ENCODE data around the gene PGA3.
"Not testable (repeated sequence)": the region's sequence is repeated elsewhere in the genome, so short reads cannot be mapped to it uniquely, and the experiment has no call there.

Gene PGA3

DNA sequence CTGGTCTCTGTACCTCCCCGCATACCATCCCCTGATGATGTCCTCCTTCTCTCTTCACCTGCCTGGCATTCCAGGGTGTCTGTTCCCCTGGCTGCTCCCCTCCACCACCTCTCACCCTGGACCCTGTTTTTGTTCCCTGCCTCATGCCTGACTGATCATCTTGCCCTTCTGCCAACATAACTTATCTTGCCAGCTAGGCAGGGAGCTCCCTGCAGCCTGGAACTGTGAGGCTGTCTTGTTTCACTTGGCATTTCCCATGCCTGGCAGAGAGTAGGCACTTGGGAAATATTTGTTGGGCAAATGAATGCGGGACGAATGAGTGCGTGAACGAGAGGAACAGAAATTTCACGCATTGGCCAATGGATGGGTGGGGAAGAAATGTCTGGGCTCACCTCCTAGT, 26.1 kb downstream of the PGA3 start:
- H3K27me3 ChIP-seq (ENCODE audit: low read depth); DNase-seq (ENCODE audit: low spot score in 2 of 2); H3K4me1 ChIP-seq; H3K36me3 ChIP-seq (replicated peaks); H3K4me3 ChIP-seq; in situ Hi-C loops (cut with MboI; ENCODE audit: low sequenced_read_pairs); H3K9me3 ChIP-seq: not testable (repeated sequence)

GRCh38 chr11:61231033-61231432, 27.7 kb downstream of the PGA3 start:
- H3K4me1 ChIP-seq; in situ Hi-C loops (cut with MboI; ENCODE audit: low sequenced_read_pairs); DNase-seq (ENCODE audit: low spot score in 2 of 2); H3K4me3 ChIP-seq; H3K36me3 ChIP-seq (replicated peaks); H3K27me3 ChIP-seq (ENCODE audit: low read depth); H3K9me3 ChIP-seq: not testable (repeated sequence)

DNA sequence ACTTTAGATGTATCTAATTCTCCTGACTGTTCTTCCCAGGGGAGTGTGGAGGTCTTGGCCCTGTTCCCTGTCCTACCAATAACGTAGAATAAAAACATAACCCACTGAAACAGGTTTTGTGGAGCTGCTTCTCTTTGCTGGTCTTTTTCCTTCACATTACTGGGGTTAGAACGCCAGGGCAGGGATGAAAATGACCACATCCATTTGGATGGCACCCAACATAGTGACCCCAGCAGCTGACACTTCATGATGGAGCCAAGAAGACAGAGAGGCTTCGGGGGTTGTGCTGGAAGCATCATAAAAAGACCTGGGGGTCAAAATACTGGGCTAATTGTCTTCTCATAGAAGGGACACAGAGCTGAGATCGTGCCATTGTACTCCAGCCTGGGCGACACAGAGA, 28.3 kb downstream of the PGA3 start:
- H3K36me3 ChIP-seq (replicated peaks); H3K9me3 ChIP-seq; H3K27me3 ChIP-seq (ENCODE audit: low read depth); in situ Hi-C loops (cut with MboI; ENCODE audit: low sequenced_read_pairs); DNase-seq (ENCODE audit: low spot score in 2 of 2); H3K4me1 ChIP-seq; H3K4me3 ChIP-seq: not testable (repeated sequence)

DNA sequence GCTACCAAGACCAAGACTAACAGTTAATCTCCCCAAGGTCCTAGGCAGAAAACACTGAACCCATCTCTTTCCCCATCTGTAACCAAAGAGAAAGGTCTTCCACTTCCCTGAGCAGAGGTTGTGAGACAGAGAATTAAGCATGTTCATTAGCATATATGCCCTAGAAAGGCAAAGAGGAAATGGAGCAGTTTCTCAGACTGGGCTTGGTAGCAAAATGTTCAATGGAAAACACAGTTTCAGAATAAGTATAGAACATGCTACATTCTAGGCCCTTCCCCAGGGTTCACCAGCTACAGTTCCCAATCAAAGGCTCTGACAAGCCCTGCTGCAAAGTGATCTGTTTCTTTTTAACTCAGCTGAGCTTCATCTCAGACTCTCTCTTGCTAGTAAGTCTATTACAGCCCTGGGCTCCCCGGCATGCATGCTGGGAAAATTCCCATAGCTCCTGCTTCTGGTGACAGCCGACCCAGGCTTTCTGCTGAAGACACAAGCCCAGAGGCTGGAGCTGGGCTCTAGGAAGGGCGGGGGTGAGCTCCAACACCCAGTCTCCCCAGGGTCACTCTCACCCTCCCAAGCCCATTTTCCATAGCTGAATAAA, 29.3 kb downstream of the PGA3 start:
- in situ Hi-C loops (cut with MboI; ENCODE audit: low sequenced_read_pairs); H3K27me3 ChIP-seq (ENCODE audit: low read depth); H3K4me3 ChIP-seq; DNase-seq (ENCODE audit: low spot score in 2 of 2); H3K9me3 ChIP-seq; H3K4me1 ChIP-seq; H3K36me3 ChIP-seq (replicated peaks): not testable (repeated sequence)

DNA sequence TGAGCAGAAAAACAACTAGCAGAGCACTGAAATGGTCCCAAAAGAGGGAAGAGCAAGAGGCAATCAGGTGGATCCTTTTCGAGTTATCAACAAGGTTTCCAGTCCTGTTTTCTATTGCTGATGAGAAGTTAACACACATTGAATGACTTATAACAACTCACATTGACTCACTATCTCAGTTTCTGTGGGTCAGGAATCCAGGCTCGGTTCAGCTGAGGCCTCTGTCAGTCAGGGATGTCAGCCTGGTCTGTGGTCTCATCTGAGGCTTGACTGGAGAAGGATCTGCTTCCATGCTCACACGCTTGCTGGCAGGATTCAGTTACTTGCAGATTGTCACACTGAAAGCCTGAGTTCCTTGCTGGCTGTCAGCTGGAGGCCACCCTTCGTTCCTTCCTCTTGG, 33.8 kb downstream of the PGA3 start:
- H3K36me3 ChIP-seq (replicated peaks); in situ Hi-C loops (cut with MboI; ENCODE audit: low sequenced_read_pairs); DNase-seq (ENCODE audit: low spot score in 2 of 2): not testable (repeated sequence)

DNA sequence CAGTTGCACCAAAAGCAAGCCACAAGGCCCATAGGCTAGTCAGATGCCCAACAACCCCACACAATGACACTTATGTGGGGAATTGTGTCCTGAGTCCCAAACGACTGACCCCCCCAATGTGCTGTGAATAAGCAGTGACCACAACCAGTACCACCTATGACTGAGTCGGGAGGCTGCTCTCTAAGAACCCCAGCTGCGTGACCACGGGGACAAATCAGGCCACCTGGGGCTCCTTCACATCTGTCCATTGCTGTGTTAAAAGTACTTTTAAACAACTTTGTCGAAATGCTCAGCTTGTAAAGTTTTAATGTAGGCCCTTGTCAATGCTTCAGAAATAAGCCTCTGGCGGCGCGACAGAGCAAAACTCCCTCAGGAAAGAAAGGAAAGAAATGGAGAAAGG, 37.0 kb downstream of the PGA3 start:
- H3K36me3 ChIP-seq (replicated peaks); in situ Hi-C loops (cut with MboI; ENCODE audit: low sequenced_read_pairs); H3K4me3 ChIP-seq; H3K27me3 ChIP-seq (ENCODE audit: low read depth); H3K9me3 ChIP-seq; H3K4me1 ChIP-seq; DNase-seq (ENCODE audit: low spot score in 2 of 2): not testable (repeated sequence)

More for the DNA sequence above, 33.8 kb downstream of the PGA3 start:
- H3K27me3 ChIP-seq (ENCODE audit: low read depth); H3K4me3 ChIP-seq; H3K9me3 ChIP-seq; H3K4me1 ChIP-seq: not testable (repeated sequence)

DNA sequence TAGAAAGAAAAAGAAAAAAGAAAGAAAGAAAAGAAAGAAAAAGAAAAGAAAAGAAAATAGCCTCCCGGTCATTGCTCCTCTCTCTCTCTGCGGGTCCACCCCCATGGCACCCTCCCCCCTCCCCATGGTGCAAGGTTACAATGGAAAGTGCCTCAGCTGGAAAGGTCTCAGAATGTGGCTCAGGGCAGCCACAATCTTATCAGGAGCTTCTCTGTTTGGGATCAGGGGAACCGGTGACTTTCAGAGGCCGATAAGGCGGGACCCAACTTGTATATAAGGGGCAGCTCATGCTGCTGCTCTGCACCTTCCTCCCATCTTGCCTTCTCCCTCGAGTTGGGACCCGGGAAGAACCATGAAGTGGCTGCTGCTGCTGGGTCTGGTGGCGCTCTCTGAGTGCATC, 37.6 kb downstream of the PGA3 start, which contains the start of gene PGA5:
Gene PGA5 (plus strand): TSS at position 301 of the 400 bp plus-strand sequence. CDS start 52 bp downstream, at position 353.
- H3K4me3 ChIP-seq; DNase-seq (ENCODE audit: low spot score in 2 of 2); H3K4me1 ChIP-seq; in situ Hi-C loops (cut with MboI; ENCODE audit: low sequenced_read_pairs); H3K27me3 ChIP-seq (ENCODE audit: low read depth); H3K9me3 ChIP-seq; H3K36me3 ChIP-seq (replicated peaks): not testable (repeated sequence)

DNA sequence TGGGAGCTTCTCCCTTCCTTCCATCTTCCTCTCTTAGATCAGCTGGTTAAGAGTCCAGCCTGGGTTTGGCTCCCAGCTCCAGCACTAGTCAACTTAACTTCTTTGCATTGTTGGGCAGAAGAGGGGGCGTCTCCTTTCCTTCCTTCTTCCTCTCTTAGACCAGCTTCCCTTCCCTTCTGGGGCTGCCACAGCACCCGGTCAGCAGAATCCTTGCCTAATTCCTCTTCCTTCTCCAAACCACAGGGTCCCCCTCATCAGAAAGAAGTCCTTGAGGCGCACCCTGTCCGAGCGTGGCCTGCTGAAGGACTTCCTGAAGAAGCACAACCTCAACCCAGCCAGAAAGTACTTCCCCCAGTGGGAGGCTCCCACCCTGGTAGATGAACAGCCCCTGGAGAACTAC, 38.2 kb downstream of the PGA3 start:
- DNase-seq (ENCODE audit: low spot score in 2 of 2); H3K4me1 ChIP-seq; H3K4me3 ChIP-seq; H3K36me3 ChIP-seq (replicated peaks); H3K27me3 ChIP-seq (ENCODE audit: low read depth); H3K9me3 ChIP-seq; in situ Hi-C loops (cut with MboI; ENCODE audit: low sequenced_read_pairs): not testable (repeated sequence)

DNA sequence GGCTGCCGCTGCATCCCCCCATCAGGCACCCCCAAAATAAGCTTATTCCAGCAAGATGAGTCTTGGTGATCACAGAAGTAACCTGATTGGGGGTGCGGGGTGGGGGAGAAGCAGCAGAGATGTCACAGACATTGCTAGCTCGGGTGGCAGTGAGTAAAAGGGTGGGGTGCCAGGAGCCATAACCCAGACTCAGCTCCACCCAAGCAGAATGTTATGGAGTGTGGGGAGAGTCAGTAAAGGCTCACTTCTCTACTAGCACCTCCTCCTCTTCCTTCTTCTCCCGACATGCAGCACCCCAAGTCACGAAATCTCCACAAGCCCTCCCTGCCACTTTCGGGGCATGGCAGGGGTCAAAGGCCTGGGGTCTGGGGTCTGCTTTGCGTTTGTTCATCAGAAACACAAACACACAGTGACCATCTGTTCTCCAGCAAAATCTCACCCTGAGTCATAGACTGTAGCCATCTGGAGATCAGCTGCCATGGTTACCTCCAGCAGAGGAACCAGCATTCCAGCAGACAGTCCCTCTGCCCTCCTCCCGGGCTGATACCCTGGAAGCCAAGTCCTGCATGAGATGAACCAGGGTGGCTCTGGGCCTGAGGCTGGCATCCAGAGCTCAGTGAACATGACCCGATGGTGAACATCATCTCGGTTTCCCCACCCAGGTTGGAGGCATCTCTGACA, 42.1 kb downstream of the PGA3 start:
- H3K4me3 ChIP-seq; H3K4me1 ChIP-seq; H3K27me3 ChIP-seq (ENCODE audit: low read depth); H3K9me3 ChIP-seq; DNase-seq (ENCODE audit: low spot score in 2 of 2); H3K36me3 ChIP-seq (replicated peaks); in situ Hi-C loops (cut with MboI; ENCODE audit: low sequenced_read_pairs): not testable (repeated sequence)

DNA sequence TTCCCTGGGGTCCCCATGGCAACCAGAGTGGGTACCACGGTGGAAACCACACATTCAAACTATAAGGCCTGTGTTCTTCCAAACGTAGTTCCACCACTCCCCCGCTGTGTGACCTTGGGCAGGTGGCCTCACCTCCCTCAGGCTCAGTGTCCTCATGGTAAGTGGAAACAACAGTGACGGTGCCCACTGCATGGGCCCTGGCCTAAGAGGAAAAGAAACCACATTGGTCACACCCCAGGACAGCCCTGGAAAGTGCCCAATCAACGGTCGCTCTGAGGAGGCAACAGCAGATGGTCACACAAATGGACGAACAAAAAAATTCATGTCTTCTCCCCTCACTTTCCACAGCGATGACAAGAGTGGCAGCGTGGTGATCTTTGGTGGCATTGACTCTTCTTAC, 44.8 kb downstream of the PGA3 start:
- H3K36me3 ChIP-seq (replicated peaks); DNase-seq (ENCODE audit: low spot score in 2 of 2); in situ Hi-C loops (cut with MboI; ENCODE audit: low sequenced_read_pairs); H3K4me3 ChIP-seq; H3K9me3 ChIP-seq; H3K27me3 ChIP-seq (ENCODE audit: low read depth); H3K4me1 ChIP-seq: not testable (repeated sequence)

GRCh38 chr11:61249201-61249600, 45.9 kb downstream of the PGA3 start:
- DNase-seq (ENCODE audit: low spot score in 2 of 2); H3K36me3 ChIP-seq (replicated peaks); H3K4me3 ChIP-seq; H3K4me1 ChIP-seq; H3K9me3 ChIP-seq; H3K27me3 ChIP-seq (ENCODE audit: low read depth); in situ Hi-C loops (cut with MboI; ENCODE audit: low sequenced_read_pairs): not testable (repeated sequence)

- H3K9me3 ChIP-seq; H3K4me3 ChIP-seq; in situ Hi-C loops (cut with MboI; ENCODE audit: low sequenced_read_pairs); H3K4me1 ChIP-seq; DNase-seq (ENCODE audit: low spot score in 2 of 2); H3K27me3 ChIP-seq (ENCODE audit: low read depth); H3K36me3 ChIP-seq (replicated peaks): not testable (repeated sequence)
These were observed 47.8 kb downstream of the PGA3 start for GRCh38 chr11:61250796-61251765.

DNA sequence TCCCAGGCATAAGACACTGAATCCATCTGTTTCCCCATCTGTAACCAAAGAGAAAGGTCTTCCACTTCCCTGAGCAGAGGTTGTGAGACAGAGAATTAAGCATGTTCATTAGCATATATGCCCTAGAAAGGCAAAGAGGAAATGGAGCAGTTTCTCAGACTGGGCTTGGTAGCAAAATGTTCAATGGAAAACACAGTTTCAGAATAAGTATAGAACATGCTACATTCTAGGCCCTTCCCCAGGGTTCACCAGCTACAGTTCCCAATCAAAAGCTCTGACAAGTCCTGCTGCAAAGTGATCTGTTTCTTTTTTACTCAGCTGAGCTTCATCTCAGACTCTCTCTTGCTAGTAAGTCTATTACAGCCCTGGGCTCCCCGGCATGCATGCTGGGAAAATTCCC, 49.0 kb downstream of the PGA3 start:
- H3K4me3 ChIP-seq; DNase-seq (ENCODE audit: low spot score in 2 of 2); H3K9me3 ChIP-seq; H3K4me1 ChIP-seq; H3K27me3 ChIP-seq (ENCODE audit: low read depth); H3K36me3 ChIP-seq (replicated peaks); in situ Hi-C loops (cut with MboI; ENCODE audit: low sequenced_read_pairs): not testable (repeated sequence)

DNA sequence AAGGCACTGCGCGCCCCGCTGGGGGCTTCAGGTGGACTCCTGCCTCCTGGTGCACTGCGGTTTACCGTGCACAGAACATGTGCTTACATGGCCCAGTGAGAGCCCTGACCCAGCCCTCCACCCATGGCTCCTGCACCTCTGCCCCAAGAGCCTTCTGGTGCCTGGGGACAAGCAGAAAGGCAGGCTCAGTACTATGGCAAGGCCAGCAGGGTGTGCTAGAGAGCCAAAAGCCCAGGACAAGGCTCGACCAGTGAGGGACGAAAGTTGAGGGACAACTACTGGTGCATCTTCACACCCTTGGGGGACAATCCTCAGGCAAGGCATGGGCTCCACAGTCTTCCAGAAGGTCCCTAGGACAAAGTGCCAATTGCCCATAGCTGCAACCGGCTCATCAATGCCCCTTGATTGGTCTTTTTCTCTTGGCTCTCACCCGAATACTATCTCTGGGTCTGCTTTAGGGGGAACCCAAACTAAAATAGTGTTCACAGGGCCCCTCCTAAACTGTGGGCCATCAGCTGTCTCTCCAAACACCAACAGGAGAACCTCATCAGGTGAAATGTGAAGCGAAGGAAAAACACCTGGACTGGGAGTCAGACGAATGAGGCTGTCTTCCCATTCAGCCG, 51.2 kb downstream of the PGA3 start:
- no peaks in the 10 kb centered on the region for H3K4me1 ChIP-seq
- peak; percentile 43 to 79 for DNase-seq (ENCODE audit: low spot score in 2 of 2)
- no peaks in the 10 kb centered on the region for H3K36me3 ChIP-seq (replicated peaks)
- no peaks in the 10 kb centered on the region for H3K27me3 ChIP-seq (ENCODE audit: low read depth)
- no peak overlapping the region for H3K4me3 ChIP-seq
- H3K9me3 ChIP-seq: no peaks in the 10 kb centered on the region
- in situ Hi-C loops (cut with MboI; ENCODE audit: low sequenced_read_pairs): no loop called here

Data from HAP-1 (cell line).